Omental fat pad (tissue), 4 donors: ENCODE results near the gene DNAH9. TPM values are rescaled to one million over a fixed set of nuclear protein-coding genes. Genes with fewer than 3 reads are reported as not detected.
"Not testable (repeated sequence)": the region's sequence is repeated elsewhere in the genome, so short reads cannot be mapped to it uniquely, and the experiment has no call there.

Source experiments
- ATAC-seq: fragments of 150-250 bp; one replicate; pipeline ENCODE4 v1.9.1; 2016; ENCODE audit warnings: mild to moderate bottlenecking, moderate library complexity; ENCODE audit not compliant: low FRiP score
- DNase-seq: peaks from one replicate; pipeline ENCODE4 v3.0.0-alpha.2; 2019; ENCODE audit warnings: low spot score
- total RNA-seq, 4 donors: library from RNA; depleted of rRNA; stranded (reverse); fragments of >200 nt; gene quantifications; one replicate each; pipeline ENCODE4 v1.1.0, GENCODE V29; 2016
- TF ChIP-seq, protein P1 (sequence below), 3 donors: fragments of 450-650 bp; IDR thresholded peaks; one replicate each; pipeline ENCODE4 v1.5.1; 2016 to 2017; ENCODE audit warnings: antibody characterized with exemption in 3 of 3, mild to moderate bottlenecking in 3 of 3, moderate library complexity in 2 of 3

The DNAH9 gene
- total RNA-seq, 4 donors from 2014 or later = 0.72 to 6.0 (median 3.1) TPM

DNA sequence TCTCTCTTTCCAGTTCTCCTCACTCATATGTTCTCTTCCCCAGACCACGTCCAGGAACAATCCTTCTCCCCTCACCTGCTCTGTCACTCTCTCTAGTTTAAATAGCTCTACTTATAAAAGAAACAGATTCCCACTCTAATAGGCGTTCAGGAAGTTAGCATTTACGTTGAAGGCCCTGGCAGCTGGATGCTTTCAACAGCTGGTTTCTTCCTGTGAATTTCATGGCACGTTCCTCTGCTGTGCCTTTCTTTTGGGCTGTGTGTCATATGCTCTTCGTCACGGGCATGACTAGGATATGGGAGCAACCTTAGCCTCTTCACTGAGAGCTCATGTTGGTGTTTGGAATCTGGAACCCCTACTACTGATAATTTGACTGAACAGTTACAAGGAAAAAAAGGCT is 325.8 kb downstream of the DNAH9 start:
- ATAC-seq = no peak
- no peak for DNase-seq
- TF ChIP-seq, protein P1, sequence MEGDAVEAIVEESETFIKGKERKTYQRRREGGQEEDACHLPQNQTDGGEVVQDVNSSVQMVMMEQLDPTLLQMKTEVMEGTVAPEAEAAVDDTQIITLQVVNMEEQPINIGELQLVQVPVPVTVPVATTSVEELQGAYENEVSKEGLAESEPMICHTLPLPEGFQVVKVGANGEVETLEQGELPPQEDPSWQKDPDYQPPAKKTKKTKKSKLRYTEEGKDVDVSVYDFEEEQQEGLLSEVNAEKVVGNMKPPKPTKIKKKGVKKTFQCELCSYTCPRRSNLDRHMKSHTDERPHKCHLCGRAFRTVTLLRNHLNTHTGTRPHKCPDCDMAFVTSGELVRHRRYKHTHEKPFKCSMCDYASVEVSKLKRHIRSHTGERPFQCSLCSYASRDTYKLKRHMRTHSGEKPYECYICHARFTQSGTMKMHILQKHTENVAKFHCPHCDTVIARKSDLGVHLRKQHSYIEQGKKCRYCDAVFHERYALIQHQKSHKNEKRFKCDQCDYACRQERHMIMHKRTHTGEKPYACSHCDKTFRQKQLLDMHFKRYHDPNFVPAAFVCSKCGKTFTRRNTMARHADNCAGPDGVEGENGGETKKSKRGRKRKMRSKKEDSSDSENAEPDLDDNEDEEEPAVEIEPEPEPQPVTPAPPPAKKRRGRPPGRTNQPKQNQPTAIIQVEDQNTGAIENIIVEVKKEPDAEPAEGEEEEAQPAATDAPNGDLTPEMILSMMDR (IDR thresholded peaks at IDR 0.05) = no peak

DNA sequence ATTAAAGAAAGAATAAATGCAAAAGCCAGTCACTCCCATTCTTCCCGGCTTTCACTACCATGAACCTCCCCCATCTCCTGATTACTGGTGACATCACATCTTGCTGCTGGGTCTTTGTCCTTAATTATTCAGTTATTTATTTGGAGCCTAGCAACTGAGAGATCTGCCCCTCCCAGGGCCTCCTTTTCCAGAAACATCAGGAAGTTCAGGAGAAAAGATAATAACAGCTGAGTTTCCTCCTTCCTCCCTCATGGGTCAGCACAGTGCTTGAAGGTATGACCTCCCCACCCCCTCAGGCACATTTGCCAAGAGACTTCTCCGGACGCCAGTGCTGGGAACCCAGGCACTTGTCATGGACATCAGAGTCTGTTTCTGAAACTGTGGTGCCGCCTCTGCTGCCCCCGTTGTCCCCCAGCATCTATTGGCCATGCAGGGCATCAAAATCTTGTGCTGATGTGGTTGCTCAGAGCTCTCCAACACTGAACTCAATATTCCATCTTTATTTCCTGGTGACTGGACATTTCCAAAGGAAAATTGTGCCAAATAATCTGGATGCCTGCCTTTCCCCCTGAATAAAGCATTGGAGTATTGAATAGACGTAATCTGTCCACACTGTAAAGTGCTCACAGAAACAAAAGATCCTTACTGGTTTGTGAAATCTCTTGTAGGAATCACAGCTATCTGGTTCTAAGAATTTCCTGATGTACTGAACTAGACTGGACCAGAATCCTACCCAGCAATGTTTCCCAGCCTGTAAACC is 327.2 kb downstream of the DNAH9 start:
- TF ChIP-seq, protein P1 (IDR thresholded peaks at IDR 0.05) = no peak
- DNase-seq (no peak), ATAC-seq (no peak)

DNA sequence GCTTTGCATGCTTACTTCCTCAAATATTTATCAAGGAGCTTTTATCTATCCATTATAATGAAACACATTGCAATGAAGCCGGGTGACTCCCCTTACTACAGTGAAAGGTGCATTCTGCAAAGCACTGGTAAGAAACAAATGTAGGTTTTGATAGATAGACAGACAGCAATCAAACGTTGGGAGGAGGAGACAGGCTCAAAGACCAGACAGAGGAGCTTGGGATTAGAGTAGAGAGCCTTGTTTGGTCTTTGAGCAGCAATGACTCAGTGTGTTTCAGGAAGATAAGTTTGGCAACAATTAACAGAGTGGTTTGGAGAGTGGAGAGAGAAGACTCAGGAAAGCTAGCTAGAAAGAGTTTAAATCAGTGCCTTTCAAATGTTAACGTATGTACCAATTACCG is 330.2 kb downstream of the DNAH9 start:
- TF ChIP-seq, protein P1 (IDR thresholded peaks at IDR 0.05) = no peak
- DNase-seq = no peak
- ATAC-seq = no peak

DNA sequence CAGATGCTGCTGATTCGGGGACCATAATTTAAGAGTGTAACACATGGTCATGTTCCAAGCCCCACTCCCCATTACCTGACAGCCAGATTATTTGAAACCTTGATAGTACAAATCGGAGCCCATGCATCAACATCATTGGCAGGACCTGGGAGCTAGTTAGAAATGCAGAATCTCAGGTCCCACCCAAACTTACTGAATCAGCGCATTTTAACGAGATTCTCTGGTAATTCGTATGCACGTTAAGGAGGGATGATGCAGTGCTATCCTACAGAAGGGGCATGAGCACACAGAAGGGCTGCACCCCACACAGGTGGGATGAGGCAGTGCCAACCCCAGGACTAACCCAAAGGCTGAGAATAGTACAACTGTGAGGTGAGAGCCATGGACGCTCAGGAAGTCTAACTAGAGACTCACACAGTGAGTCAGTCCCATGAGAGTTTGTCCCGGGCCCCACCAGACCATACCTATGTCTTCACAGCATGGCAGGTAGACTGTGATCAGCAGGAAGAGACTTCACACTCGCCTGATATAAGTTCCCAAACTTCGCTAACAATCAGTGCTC is 334.1 kb downstream of the DNAH9 start:
- DNase-seq (no peak), ATAC-seq (no peak)
- TF ChIP-seq, protein P1 (IDR thresholded peaks at IDR 0.05) = no peak

DNA sequence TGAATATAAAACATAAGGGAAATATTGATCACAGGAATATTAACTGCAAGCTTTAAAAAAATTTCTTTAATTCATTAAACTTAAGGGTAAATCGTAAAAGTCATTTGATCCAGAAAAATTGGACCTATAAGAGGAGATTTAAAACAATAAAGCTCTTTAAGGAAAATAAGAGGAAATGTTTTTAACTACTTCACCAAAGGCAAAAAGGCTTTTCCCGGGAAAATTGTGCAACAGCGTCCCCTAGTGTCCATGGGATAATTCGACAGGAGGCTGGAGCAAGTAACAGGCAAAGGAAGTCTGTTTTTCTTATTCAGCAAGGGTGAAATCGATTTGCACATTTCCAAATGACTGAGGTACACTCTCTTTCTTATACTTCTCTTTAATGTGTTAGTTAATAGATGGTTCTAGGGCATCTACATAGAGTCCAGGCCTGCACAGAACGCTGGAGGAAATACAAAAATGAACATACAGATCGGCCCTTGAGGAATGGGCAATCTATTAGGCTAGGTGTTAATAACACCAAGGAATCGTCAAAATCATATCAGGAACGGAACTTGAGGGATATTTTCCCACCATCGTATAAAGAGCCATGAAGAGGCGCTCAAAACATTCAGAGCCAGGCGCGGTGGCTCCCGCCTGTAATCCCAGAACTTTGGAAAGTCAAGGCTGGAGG is 337.6 kb downstream of the DNAH9 start:
- TF ChIP-seq, protein P1 (IDR thresholded peaks at IDR 0.05) = peak in 1 of 3 donors; percentile 30
- no peak for DNase-seq

DNA sequence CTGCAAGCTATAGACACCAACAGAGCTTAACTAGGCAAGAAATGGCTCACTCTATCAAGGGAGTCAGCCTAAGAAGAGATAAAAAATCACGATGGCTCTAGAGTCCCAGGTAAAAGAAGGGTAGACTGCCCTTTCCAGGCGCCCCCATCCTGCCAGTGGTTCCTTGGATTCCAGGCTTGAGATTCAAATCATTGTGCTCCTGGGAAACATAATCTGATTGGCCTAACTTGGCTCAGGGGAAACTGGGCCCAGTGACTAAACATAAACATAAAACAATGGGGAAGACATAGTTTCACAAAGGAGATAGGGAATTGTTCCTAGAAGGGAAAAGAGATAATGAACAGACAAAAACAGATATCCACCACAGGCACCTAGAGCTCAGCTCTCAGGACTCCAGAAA is 342.6 kb downstream of the DNAH9 start:
- DNase-seq = no peak
- no peak for ATAC-seq
- TF ChIP-seq, protein P1 (IDR thresholded peaks at IDR 0.05) = no peak

More for the DNA sequence above, 337.6 kb downstream of the DNAH9 start:
- no peak for ATAC-seq

DNA sequence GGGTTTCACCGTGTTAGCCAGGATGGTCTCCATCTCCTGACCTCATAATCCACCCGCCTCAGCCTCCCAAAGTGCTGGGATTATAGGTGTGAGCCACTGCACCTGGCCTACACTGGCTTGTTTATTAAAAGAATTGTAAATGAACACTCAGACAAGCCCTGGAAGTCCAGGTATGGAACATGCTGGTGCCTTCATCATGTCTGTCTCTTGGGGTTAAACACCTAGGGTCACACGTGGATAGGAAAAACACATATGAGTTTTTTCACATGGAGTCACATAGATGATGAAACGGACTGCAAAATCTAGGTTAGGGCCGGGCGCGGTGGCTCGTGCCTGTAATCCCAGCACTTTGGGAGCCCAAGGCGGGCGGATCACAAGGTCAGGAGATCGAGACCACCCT is 344.8 kb downstream of the DNAH9 start:
- not testable (repeated sequence) for ATAC-seq, DNase-seq
